Upper lobe of right lung (tissue), 1 donor: Measurements from ENCODE around the gene FAM168B. TPM values are rescaled to one million over a fixed set of nuclear protein-coding genes. Genes with fewer than 3 reads are reported as not detected.

ENCODE experiments used
- ATAC-seq: fragments of 200-7000 bp; cut with Tn5 transposase; one replicate; pipeline ENCODE4 v1.9.1; 2020; ENCODE audit warnings: mild to moderate bottlenecking, moderate library complexity
- DNase-seq: peaks from one replicate; pipeline ENCODE4 v3.0.0-alpha.2; 2020
- H3K27ac ChIP-seq: fragments of 200-600 bp; one replicate; pipeline ENCODE4 v1.8.0; 2022
- H3K27me3 ChIP-seq: fragments of 200-600 bp; one replicate; pipeline ENCODE4 v1.8.0; 2022; ENCODE audit warnings: mild to moderate bottlenecking
- H3K36me3 ChIP-seq: fragments of 200-600 bp; one replicate; pipeline ENCODE4 v1.8.0; 2022
- H3K4me1 ChIP-seq: fragments of 200-600 bp; one replicate; pipeline ENCODE4 v1.8.0; 2022
- H3K4me3 ChIP-seq: fragments of 200-600 bp; one replicate; pipeline ENCODE4 v1.8.0; 2022; ENCODE audit warnings: mild to moderate bottlenecking
- H3K9me3 ChIP-seq: fragments of 200-600 bp; one replicate; pipeline ENCODE4 v1.8.0; 2022
- CTCF ChIP-seq: fragments of 200-600 bp; IDR thresholded peaks from one replicate; pipeline ENCODE4 v1.8.0; 2022; ENCODE audit warnings: antibody characterized with exemption
- intact Hi-C: fragments of 100-400 bp; cut with DNase I; formaldehyde crosslinking; loops from one replicate; pipeline ENCODE4 v1.11.0; 2022
- total RNA-seq: library from RNA; stranded (reverse); fragmentation: NEBNext Ultra II Directional; extraction: Animal tissue kit (Norgen Biotek cat#: 25700); gene quantifications from one replicate; pipeline ENCODE4 v1.2.1, GENCODE V29; 2021
- donor health status: DM: no; HTN: yes; CAD: no; lungs with severe emphysema.

FAM168B gene
- total RNA-seq, 1 donor from 2014 or later: 77.8 TPM

GRCh38 chr2:131105950-131106801 is 12.9 kb upstream of the FAM168B start:
- Histone ChIP-seq H3K4me1 (peaks cover 22% of the 10 kb centered on the region), H3K9me3 (no peaks in the 10 kb centered on the region), H3K27ac (peak overlapping the region; percentile 96), H3K36me3 (no peaks in the 10 kb centered on the region), H3K4me3 (peak overlapping the region; percentile 98), H3K27me3 (no peaks in the 10 kb centered on the region)
- DNase-seq (peak; percentile 69), ATAC-seq (peak; percentile 66)
- TF ChIP-seq CTCF: no peak
- intact Hi-C loops: no loop called here

- peak; percentile 38 for TF ChIP-seq CTCF
- Histone ChIP-seq H3K27ac (peak within 1 kb of the TSS; percentile 96), H3K4me3 (peak within 1 kb of the TSS; percentile 98), H3K4me1 (peaks cover 22% of the 10 kb centered on the region), H3K36me3 (no peaks in the 10 kb centered on the region), H3K9me3 (no peaks in the 10 kb centered on the region), H3K27me3 (no peaks in the 10 kb centered on the region)
- intact Hi-C loops: no loop called here
- peak; percentile 87 for ATAC-seq
- DNase-seq: peak; percentile 96
These were observed 12.1 kb upstream of the FAM168B start, which contains the start of gene PLEKHB2 for GRCh38 chr2:131105156-131105949. Gene PLEKHB2 (plus strand): TSS chr2:131105336. CDS start chr2:131120942, 15,606 bp downstream.

- no peaks in the 10 kb centered on the region for H3K27me3 ChIP-seq
- DNase-seq (peak; percentile 81), ATAC-seq (peak; percentile 85)
- no peaks in the 10 kb centered on the region for H3K36me3 ChIP-seq
- H3K9me3 ChIP-seq: no peaks in the 10 kb centered on the region
- peak overlapping the region; percentile 96 for H3K27ac ChIP-seq
- H3K4me1 ChIP-seq: peaks cover 22% of the 10 kb centered on the region
- H3K4me3 ChIP-seq: peak overlapping the region; percentile 98
- no peak for TF ChIP-seq CTCF
- intact Hi-C loops: no loop called here
These were observed 11.4 kb upstream of the FAM168B start for GRCh38 chr2:131104487-131105155.

- no peaks in the 10 kb centered on the region for H3K9me3 ChIP-seq
- H3K4me3 ChIP-seq: no peak overlapping the region
- no peak for ATAC-seq
- H3K4me1 ChIP-seq: peaks cover 22% of the 10 kb centered on the region
- peak overlapping the region; percentile 96 for H3K27ac ChIP-seq
- intact Hi-C loops: no loop called here
- no peak for DNase-seq
- no peak for TF ChIP-seq CTCF
- H3K36me3 ChIP-seq: no peaks in the 10 kb centered on the region
- no peaks in the 10 kb centered on the region for H3K27me3 ChIP-seq
These were observed 9.9 kb upstream of the FAM168B start for GRCh38 chr2:131103165-131103564.

- H3K27ac ChIP-seq: peak overlapping the region; percentile 89
- TF ChIP-seq CTCF: no peak
- DNase-seq (no peak), ATAC-seq (no peak)
- H3K4me1 ChIP-seq: peaks cover 22% of the 10 kb centered on the region
- no peak overlapping the region for H3K4me3 ChIP-seq
- H3K36me3 ChIP-seq: no peaks in the 10 kb centered on the region
- H3K27me3 ChIP-seq: no peaks in the 10 kb centered on the region
- intact Hi-C loops: no loop called here
- H3K9me3 ChIP-seq: no peaks in the 10 kb centered on the region
These were observed 1.4 kb upstream of the FAM168B start for GRCh38 chr2:131094463-131095281.
